ENCODE results near the gene CCDC154.

CCDC154 gene

DNA sequence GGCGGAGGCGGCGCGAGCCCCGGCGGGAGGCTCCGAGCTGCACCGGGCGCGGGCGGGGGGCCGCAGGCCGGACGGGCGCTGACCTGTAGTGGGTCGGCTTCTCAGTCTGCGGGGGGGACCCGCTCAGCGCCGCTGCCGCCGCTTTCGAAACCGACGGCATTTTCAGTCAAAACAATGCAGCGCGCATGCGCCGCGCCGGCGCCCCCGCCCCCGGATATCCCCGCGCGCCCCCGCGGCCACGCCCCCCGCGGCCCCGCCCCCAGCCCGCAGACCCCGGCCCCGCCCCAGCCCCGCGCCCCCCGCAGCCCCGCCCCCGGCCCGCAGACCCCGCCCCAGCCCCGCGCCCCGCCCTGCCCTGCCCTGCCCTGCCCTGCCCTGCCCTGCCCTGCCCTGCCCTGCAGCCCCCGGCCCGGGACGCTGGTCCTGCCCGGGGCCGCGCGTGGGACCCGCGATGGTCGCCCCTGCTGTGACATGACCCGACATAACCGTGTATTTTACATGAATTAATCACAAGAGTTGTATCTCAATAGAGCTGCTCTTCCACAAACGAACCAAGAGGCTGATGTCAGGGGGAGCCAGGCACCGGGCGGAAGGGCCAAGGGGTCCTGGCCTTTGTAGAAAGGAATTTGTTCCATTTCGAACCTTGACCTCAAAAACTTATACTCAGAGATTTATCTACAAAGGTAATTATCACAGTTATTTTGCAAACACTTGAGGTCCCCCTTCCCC lies 29.7 kb downstream of the CCDC154 start, which contains the start of gene UNKL:
TSS of gene UNKL (minus strand) at position 173 of the 729 bp plus-strand sequence. CDS start at position 160, 13 bp downstream.
- peak; percentile 86 for DNase-seq

DNA sequence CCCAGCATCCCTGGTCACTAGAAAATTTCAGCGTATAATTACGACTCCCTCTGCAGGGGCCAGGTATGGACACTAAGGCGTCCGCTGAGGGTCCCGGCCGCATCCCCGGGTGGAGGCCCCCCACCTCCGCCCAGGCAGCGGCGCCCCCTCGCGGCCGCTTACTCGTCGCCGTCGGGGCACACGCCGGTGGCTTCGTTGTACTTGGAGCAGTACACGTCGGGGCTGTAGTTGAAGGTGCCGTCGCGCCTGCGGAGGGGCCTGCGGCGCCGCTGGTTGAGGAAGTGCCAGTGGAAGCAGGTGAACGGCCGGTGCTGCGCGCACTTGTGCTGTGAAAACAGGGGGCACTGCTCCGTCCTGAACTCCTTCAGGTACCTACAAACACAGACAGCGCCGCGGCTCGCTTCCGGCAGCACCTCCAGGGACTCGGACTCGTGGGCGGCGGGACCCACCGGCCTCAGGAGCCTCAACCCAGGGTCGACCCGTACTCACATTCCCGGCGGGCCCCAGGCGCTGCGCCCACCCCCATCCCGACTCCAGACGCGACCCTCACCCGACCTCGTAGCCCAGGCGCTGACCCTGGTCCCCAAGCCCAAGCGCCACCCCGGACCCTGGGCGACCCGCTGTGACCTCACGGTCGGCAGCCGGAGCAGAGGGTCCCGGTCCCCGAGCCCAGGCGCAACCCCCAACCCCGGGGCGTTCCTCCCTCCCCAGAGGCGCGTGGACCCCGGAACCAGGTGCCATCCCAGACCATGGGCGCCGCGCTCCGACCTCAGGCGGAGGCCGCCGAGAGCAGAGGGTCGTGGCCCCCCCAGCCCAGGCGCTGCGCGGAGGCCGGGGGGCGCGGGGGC lies 30.4 kb downstream of the CCDC154 start:
- peak; percentile 72 for DNase-seq

DNA sequence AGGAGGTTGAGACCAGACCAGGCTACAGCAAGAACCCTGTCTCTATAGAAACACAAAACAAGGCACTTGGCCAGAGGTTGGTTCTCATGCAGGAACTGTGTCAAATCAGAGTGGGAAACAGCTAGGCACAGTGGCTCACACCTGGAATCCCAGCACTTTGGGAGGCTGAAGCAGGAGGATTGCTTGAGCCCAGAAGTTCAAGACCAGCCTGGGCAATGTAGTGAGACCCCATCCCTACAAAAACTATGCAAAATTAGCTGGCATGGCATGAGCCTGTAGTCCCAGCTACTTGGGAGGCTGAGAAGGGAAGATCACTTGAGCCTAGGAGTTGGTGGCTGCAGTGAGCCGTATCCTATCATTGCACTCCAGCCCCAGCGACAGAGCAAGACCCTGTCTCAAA lies 31.5 kb downstream of the CCDC154 start:
- DNase-seq, result no peak

DNA sequence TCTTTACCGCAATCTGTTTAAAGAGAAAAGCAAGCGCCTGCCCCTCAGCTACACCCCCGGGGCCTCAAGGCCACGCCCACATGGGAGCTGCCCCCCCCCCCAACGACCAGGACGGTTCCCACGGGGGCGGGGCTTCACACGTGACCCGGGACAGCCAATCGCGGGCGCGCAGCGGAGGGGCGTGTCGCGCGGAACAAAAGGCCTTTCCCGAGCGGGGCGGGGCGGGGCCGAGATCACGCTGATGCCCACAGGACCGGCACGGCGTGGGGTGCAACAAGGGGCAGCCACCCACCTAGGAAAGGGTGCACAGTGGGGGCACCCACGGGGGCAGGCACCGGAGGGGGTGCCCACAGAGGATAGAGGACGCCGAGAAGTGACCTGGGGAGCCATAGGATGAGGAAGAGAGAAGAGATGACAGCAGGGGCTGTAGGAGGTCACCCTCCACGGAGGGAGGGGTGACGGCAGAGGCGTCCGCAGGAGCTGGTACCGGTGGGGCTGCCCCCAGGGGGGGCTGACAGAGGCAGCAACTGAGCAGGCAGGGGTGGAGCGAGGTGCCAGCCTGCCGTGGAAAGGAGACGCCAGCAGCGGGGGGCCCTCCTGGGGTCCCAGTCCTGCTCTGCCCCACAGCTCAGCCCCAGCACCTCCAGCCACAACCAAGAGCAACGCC lies 36.1 kb downstream of the CCDC154 start:
- DNase-seq, result peak; percentile 99

DNA sequence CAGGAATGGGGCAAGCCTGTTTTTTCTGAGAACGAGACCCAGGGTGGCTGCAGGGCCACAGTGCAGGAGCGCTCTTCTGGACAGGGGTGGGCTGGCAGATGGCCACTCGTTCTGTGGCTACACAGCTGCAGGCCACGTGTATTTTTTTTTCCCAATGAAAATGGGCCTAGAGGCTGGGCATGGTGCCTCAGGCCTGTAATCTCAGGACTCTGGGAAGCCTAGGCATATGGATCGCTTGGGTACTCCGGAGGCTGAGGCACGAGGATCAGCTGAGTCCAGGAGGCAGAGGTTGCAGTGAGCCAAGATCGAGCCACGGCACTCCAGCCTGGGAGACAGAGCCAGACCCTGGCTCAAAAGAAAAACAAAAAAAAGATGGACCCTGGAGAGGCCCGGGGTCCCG lies 36.6 kb downstream of the CCDC154 start:
- DNase-seq, result no peak

DNA sequence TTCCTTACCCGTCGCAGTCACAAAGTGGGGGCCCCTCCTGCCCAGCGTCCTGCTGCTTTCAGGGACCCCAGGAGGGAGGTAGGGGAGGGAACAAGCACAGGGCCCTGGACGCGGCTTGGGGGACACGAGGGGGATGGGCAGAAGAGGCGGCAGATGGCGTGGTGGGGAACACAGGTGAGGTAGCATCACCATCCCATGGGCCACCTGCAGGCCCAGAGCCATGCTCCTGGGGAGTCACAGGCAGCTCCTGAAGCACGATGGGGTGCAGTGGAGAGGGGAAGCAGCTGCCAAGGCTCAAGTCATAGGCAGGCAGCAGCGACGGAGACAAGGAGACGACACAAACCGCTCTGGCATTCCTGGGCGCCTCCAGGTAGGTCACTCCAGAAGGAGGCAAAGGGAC lies 40.6 kb downstream of the CCDC154 start:
- DNase-seq, result no peak

DNA sequence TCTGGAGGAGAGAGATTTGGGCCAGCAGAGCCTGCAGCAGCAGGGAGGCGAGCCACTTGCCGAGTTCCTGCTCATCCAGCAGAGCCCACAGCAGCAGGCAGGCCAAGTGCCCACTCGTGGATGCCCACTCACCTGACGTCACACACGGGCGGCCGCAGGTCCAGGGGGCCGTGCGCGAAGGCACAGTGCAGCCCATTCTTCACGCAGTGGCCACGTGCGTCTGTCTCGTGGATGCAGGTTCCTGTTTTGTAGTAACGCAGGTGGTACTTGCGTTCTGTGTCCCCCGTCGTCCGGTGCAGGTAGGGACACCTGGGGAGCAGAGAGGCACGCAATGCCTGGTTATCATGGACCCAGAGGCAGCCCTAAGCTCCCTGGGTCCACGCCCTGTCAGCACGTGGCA lies 41.3 kb downstream of the CCDC154 start:
- DNase-seq, result no peak

DNA sequence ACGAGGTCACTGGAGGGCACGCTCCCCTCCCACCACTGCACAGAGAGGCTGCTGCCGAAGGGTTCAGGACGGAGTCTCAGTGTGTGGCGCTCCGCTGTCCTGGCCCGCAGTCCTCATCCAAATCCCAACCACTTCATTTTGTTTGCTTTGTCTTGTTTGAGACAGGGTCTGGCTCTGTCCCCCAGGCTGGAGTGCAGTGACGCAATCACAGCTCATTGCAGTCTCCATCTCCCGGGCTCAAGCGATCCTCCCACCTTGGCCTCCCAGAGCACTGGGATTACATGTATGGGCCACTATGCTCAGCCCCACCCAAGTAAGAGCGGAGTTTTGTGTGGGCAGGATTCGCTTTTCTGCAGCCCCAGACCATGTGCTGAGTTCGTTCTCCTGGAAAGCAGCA lies 42.6 kb downstream of the CCDC154 start:
- no peak for DNase-seq

DNA sequence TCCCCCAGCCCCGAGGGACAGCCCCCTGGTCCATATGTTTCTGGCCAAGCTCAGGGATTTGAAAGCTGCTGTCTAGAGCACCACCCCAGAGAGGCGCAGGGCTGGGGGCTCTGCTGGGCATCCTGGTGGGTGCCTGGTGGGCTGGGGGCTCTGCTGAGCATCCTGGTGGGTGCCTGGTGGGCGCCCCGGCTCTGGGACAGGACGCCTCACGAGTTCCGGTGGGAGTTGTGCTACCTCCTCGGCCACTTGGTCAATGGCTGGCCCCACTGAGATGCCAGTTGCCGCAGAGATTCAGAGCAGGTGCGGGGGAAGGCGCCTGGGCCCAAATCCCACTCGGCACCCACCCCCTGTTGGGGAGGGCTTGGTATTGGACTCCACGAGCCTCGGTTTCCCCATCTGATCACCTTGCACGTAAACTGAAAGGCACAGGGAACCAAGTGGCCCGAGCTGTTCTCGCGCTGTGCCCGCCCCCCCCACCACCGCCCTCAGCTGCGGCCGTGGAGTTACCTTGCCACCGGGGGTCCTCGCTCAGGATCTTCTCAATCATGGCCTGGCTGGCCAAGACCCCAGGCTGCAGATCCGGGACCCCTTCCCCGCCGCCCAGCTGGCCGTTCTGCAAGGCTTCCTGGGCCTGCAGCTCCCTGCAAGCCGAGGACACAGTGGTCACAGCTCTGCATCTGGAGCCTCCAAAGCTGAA lies 43.1 kb downstream of the CCDC154 start:
- no peak for DNase-seq

DNA sequence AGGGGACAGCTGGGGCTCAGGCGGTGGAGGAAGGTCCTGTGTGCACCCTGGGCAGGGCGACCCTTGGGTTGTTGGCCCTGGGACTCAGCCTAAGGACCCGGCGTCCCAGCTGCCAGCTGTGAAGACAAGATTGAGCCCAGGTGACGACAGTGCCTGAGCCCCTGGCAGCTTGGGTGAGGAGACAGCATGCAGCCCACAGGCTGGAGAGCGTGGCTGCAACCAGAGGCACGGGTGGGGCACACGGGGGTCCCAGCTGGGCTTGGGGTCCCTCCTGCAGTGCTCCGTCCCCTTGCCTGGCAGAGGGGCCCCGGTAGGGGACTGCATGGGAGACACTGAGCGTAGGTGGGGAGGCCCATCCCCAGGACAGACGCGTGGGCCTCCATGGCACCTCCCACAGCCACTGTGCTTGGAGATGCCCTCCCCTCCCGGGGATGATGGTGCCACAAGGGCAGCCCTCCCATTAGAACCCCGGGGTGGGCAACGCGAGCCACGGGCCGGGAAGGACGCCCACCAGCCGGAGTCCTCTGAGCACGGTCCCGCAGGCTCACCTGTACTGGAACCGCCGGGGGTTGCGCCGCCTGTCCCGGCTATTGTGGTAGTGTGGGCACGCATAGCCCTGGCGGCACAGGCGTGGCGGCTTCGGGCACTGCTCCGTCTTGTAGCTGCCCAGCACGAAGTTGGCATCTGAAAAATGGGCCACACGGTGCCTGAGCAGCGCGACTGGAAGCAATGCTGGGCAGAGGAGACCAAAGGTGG lies 45.4 kb downstream of the CCDC154 start:
- DNase-seq, result no peak

DNA sequence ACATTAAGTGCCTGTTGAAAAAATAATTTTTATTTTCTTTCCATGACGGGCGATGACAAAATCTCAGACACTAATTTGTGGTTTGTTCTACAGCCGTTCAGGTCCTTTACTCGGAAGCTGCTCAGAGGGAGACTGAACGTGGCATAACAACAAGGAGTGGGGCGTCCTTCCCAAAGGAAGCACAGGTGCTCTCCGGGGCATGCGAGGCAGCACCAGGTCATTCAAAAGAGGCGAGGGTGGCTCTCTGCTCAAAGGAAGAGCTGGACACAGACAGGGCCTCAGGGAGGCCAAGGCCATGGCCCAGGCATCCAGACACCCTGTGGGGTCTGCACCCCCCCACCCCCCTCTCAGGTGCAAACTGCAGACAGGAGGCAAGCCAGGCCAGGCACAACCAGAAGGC lies 46.0 kb downstream of the CCDC154 start:
- DNase-seq, result no peak

DNA sequence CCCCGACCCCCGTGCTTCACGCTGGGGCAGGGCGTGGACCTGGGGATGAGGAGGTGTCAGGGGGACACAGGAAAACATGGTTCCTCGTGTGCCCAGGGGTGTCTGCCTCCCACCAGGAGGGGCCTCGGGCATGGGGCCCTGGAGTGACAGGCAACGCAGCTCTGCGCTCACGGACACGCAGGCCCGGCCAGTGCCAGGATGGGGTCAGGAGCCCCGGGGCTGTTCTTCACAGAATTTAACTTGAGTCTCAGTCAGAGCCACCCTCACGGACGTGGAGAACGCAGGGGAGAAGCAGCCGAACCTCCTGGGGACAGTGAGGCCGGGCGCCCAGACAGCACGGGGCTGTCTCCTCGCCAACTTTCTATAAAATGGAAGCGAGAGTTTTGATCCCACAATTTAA lies 46.6 kb downstream of the CCDC154 start:
- DNase-seq, result no peak

DNA sequence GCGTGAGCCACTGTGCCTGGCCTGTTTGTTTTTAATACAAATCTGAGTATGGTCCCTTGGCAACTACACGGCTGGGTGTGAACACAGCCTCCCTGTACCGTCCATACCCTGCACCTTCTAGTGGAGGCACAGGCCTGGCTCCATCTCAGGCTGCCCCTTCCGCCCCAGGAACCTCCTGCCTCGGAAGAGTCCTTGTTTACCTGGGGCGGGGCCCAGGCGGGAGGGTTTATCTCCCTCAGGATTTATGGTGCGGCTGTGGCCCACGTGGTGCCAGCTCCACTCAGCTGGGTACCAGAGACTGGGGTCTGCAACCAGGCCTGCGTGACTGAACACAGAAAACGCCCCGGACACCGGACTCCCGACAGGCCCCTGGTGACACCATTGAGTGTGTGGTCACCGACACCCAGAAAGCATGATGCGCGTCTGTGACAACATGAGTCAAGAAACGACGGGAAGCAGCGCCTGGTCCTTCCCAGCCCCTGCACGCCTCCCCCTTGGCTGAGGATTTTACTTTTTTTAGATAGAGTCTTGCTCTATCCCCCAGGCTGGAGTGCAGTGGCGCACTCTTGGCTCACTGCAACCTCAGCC lies 48.8 kb downstream of the CCDC154 start:
- DNase-seq, result no peak

DNA sequence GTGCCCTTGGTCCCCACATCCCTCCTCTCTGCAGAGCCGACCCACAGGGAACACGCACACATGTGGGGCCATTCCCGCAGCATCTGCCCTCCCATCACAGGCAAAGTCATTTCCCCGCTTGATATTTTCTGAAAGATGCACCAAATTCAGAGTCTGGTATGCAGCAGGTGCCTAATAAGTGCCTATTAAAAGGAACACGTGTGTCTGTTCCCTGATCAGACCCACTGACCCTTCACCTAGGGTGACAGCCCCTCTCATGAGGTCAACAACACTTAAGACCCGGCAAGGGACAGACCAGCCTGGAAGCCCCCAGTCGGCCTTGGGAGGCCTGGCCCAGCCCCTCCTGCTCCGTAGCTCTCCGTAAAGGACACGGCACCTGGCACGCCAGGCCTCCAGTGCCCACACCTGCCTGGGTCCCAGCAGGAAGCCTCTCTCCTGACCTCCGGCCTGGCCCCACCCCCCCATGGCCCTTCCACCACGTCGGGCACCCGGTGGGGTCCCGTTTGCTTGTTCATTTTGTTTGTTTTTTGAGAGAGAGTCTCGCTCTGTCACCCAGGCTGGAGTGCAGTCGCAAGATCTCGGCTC lies 49.9 kb downstream of the CCDC154 start:
- no peak for DNase-seq

DNA sequence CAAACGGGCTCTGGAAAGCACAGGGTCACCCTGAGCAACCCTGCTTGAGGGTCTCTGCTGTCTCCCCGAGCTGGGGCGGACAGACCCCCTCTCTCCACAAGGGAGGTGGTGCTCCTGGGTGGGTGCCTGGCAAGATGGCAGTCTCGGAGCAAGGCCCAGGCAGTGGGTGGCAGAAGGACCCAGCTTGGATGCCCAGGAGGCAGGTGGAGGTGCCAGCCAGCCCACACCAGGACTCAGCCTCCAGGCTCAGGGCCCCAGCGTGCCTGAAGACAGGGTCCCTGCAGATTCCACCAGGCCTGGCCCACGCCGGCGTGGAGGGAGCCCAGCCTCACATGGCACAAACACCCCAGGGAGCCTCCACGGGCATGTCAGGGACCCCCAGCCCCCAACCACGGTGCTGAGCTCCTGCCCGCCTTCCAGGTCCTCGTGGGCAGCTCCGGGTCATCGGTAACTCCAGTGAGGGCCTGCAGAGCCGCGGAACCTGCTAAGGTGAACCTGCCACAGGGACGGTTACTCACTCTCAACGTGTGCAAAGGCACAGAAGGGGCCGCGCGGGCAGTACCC lies 50.7 kb downstream of the CCDC154 start:
- no peak for DNase-seq

DNA sequence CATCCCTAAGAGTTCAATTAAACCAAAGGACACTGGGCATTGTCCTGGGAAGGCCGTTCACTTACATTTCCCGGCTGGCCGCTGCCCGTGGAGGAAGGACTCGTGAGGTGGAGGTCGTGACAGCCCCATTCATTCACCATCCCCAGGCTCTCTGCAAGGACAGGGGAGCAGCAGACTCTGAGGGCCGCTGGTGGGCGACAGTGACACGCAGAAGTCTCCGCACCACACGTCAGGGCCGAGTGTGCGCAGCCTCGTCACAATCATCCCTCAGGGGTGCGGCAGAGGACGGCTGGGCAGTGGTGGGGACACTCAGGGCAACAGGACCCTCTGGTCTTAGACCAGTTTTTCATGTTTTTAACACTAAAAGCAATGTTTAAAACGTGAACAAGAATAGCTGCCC lies 51.5 kb downstream of the CCDC154 start:
- no peak for DNase-seq

DNA sequence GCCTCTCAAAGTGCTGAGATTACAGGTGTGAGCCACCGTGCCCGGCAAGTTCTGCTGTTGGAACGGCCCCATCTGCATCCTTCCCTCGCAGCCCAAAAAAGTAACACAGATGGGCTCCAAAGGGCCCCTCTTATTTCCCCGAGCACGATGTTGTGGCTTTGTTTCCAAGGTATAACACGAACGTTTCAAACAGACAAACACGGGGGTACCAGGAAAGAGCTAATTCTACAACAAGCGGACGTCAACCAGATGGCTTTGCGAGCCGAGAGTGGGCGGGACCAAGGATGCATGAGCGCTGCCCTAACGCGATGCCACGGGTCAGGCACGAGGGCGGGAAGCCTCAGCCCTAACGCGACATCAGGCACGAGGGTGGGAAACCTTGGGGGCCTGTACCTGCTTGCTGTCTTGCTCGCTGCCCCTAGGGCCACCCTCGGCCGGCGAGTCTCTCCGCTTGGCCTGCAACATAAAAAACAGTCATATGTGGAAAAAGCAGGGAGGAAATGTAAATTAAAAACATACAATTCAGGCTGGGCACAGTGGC lies 54.0 kb downstream of the CCDC154 start:
- no peak for DNase-seq

DNA sequence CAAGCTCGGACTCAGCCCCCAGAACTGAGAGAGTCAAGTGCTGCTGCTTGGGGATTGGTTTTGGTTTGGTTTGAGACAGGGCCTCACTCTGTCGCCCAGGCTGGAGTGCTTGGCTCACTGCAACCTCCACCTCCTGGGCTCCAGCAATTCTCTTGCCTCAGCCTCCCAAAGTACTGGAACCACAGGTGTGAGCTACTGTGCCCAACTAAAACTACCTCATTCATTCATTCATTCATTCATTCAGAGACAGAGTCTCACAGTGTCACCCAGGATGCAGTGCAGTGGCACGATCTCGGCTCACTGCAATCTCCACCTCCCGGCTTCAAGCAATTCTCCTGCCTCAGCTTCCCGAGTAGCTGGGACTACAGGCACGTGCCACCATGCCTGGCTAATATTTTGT lies 54.6 kb downstream of the CCDC154 start:
- DNase-seq, result no peak

DNA sequence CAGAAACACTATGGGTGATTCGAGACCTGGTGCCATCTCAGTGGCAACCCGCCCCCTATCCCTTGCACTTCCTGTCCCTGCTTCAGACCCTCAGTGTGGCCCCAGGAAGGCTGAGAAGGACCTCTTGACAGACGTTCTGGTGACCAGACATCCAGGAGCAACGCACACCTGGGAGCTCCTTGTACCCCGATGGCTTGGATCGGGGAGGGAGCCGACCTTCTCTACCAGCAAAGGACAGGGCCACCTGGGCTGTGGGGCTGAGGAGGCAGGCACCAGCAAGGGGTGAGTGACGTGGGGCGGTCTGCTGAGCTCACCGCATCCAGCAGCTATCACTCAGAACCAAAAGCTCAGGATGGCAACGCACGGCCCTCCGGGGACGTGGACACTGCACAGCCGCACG lies 57.0 kb downstream of the CCDC154 start:
- no peak for DNase-seq

DNA sequence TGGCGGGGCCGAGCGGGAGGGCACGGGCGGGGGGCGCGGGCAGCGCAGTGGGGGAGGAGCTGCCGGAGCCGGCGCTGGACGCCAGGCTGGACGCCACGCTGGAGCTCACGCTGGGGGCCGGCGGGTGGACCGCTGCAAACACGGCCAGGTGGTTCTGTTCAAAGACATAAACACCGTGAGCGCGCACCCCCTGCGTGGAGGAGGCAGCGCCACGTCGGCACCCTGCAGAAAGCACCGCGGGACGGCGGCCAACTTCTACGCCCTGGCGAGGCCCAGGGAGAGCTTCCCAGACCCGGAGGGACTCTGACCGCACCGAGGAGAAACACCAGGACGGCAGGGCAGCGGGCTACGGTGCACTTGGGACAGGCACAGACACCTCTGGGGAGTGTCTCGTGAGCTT lies 59.1 kb downstream of the CCDC154 start:
- no peak for DNase-seq

Measured in activated T-cell treated with anti-CD3 and anti-CD28 coated beads, Interleukin-2, amount 50 U/mL, for 1 hour (primary cell).